ENCODE data around the gene UBE2S.
A peak's percentile ranks its signal among the peaks of the same experiment; 100 is the strongest.
"Not testable (repeated sequence)": the region's sequence is repeated elsewhere in the genome, so short reads cannot be mapped to it uniquely, and the experiment has no call there.

UBE2S gene

GRCh38 chr19:55440411-55441105 lies 33.0 kb upstream of the UBE2S start:
- DNase-seq (ENCODE audit: low read depth, low spot score): no peak

GRCh38 chr19:55439052-55439451 lies 31.5 kb upstream of the UBE2S start:
- no peak for DNase-seq (ENCODE audit: low read depth, low spot score)

GRCh38 chr19:55437410-55437809 lies 29.8 kb upstream of the UBE2S start:
- peak; percentile 87 for DNase-seq (ENCODE audit: low read depth, low spot score)

- no peak for DNase-seq (ENCODE audit: low read depth, low spot score)
These were observed 29.3 kb upstream of the UBE2S start for GRCh38 chr19:55436847-55437246.

GRCh38 chr19:55435020-55435419 lies 27.4 kb upstream of the UBE2S start:
- DNase-seq (ENCODE audit: low read depth, low spot score): no peak

GRCh38 chr19:55434356-55434919 lies 26.9 kb upstream of the UBE2S start:
- no peak for DNase-seq (ENCODE audit: low read depth, low spot score)

- no peak for DNase-seq (ENCODE audit: low read depth, low spot score)
These were observed 25.7 kb upstream of the UBE2S start for GRCh38 chr19:55433292-55433691.

- DNase-seq (ENCODE audit: low read depth, low spot score): no peak
These were observed 24.8 kb upstream of the UBE2S start for GRCh38 chr19:55432241-55432959.

GRCh38 chr19:55431183-55431582 lies 23.6 kb upstream of the UBE2S start:
- DNase-seq (ENCODE audit: low read depth, low spot score): no peak

- no peak for DNase-seq (ENCODE audit: low read depth, low spot score)
These were observed 18.5 kb upstream of the UBE2S start for GRCh38 chr19:55426042-55426441.

- DNase-seq (ENCODE audit: low read depth, low spot score): no peak
These were observed 16.9 kb upstream of the UBE2S start for GRCh38 chr19:55424518-55424917.

GRCh38 chr19:55423225-55424005 lies 15.8 kb upstream of the UBE2S start:
- no peak for DNase-seq (ENCODE audit: low read depth, low spot score)

GRCh38 chr19:55421281-55421680 lies 13.7 kb upstream of the UBE2S start:
- not testable (repeated sequence) for DNase-seq (ENCODE audit: low read depth, low spot score)

- no peak for DNase-seq (ENCODE audit: low read depth, low spot score)
These were observed 12.1 kb upstream of the UBE2S start for GRCh38 chr19:55419624-55420236.

GRCh38 chr19:55419103-55419502 lies 11.5 kb upstream of the UBE2S start:
- no peak for DNase-seq (ENCODE audit: low read depth, low spot score)

GRCh38 chr19:55418185-55418584 lies 10.6 kb upstream of the UBE2S start:
- DNase-seq (ENCODE audit: low read depth, low spot score): peak; percentile 91

- no peak for DNase-seq (ENCODE audit: low read depth, low spot score)
These were observed 2.6 kb upstream of the UBE2S start for GRCh38 chr19:55410168-55410567.

GRCh38 chr19:55409179-55409578 lies 1.6 kb upstream of the UBE2S start:
- not testable (repeated sequence) for DNase-seq (ENCODE audit: low read depth, low spot score)

GRCh38 chr19:55408533-55408872 lies 915 bp upstream of the UBE2S start:
- no peak for DNase-seq (ENCODE audit: low read depth, low spot score)

- DNase-seq (ENCODE audit: low read depth, low spot score): peak; percentile 100
These were observed 378 bp upstream of the UBE2S start for GRCh38 chr19:55407800-55408532.
